GM23338 (cell line): ENCODE measurements around the gene DCBLD2.

Experiments
- CREB1 ChIP-seq: fragments of 250-450 bp; sonication (Bioruptor Pico); IDR thresholded peaks from 2 replicates; pipeline ENCODE4 v1.5.0; 2020; ENCODE audit warnings: low read depth, mild to moderate bottlenecking, moderate library complexity
- CTCF ChIP-seq, 2 experiments: fragments of 200-600 bp in 1 of 2; sonication (generic) in 1 of 2; conservative IDR thresholded peaks; 2 replicates each; pipeline versions ENCODE4 v1.5.1 to v1.6.1; 2016 to 2017; ENCODE audit warnings: antibody characterized with exemption in 2 of 2, low read depth in 2 of 2, mild to moderate bottlenecking in 2 of 2, moderate library complexity in 1 of 2
- EZH2 ChIP-seq: fragments of 200-600 bp; sonication (generic); IDR thresholded peaks from one replicate; pipeline ENCODE4 v1.8.0; 2017; ENCODE audit warnings: antibody characterized with exemption, mild to moderate bottlenecking, low read depth; ENCODE audit not compliant: unreplicated experiment
- EZH2phosphoT487 ChIP-seq: fragments of 200-600 bp; sonication (generic); IDR thresholded peaks from one replicate; pipeline ENCODE4 v1.8.1; 2018; ENCODE audit warnings: antibody characterized with exemption; ENCODE audit not compliant: unreplicated experiment
- POLR2AphosphoS5 ChIP-seq: IDR thresholded peaks from 2 replicates; pipeline ENCODE4 v1.6.1; 2016; ENCODE audit warnings: antibody characterized with exemption, low read depth
- REST ChIP-seq: IDR thresholded peaks from one replicate; pipeline ENCODE4 v1.6.1; 2018; ENCODE audit warnings: antibody characterized with exemption; ENCODE audit not compliant: unreplicated experiment
- ZNF462 ChIP-seq: fragments of 250-450 bp; sonication (Bioruptor Pico); IDR thresholded peaks from 2 replicates; pipeline ENCODE4 v1.5.0; 2020; ENCODE audit warnings: mild to moderate bottlenecking, moderate library complexity

- TF ChIP-seq CTCF (conservative IDR thresholded peaks at IDR 0.05; ENCODE audit: low read depth in 2 of 2) (no peak), EZH2 (no peak), ZNF462 (CRISPR knock-in tag) (no peak), POLR2AphosphoS5 (no peak), REST (no peak), EZH2phosphoT487 (no peak), CREB1 (CRISPR knock-in tag) (no peak)
These were observed 141.9 kb downstream of the DCBLD2 start for GRCh38 chr3:98759629-98760028.
